ENCODE results near the gene PSEN2.
A peak's percentile ranks its signal among the peaks of the same experiment; 100 is the strongest.
"Not testable (repeated sequence)": the region's sequence is repeated elsewhere in the genome, so short reads cannot be mapped to it uniquely, and the experiment has no call there.

The PSEN2 gene

DNA sequence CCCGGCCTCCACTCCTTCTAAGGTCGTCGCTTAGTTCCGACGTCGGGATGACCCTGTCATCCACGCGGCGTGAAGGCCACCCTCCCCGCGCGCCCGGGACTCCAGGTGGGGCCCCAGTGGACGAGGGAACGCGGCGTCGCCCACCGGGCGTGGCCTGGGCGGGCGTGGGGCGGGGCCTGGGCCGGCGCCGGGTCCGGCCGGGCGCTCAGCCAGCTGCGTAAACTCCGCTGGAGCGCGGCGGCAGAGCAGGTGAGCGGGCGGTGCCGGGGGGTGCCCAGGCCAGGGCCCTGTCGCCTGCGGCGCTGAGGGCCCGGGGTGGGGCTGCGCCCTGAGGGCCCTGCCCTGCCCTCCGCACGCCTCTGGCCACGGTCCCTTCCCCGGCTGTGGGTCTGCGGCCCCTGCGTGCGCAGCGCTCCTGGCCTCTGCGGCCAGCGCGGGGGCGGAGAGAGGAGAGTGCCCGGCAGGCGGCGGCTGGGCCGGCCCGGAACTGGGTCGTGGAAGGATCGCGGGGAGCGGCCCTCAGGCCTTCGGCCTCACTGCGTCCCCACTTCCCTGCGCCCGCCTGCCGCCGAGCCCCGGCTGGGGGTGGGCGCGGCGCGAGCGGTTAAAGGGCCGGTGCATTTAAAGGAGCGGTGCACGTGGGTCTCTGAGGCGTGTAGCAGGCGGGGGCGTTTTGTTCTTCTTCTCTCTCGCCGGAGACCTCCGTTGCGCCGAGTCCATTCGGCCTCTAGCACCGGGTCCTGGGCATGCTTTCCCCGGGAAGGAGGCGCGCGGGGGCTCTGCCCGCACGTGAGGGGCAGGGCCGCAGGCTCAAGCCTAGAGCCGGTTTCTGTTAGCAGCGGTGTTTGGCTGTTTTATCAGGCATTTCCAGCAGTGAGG is at the start of gene PSEN2:
Gene PSEN2 (plus strand): TSS at position 216 of the 879 bp plus-strand sequence. CDS start 11,292 bp downstream, outside the sequence.
- DNase-seq (ENCODE audit: low read depth), result peak; percentile 52

DNA sequence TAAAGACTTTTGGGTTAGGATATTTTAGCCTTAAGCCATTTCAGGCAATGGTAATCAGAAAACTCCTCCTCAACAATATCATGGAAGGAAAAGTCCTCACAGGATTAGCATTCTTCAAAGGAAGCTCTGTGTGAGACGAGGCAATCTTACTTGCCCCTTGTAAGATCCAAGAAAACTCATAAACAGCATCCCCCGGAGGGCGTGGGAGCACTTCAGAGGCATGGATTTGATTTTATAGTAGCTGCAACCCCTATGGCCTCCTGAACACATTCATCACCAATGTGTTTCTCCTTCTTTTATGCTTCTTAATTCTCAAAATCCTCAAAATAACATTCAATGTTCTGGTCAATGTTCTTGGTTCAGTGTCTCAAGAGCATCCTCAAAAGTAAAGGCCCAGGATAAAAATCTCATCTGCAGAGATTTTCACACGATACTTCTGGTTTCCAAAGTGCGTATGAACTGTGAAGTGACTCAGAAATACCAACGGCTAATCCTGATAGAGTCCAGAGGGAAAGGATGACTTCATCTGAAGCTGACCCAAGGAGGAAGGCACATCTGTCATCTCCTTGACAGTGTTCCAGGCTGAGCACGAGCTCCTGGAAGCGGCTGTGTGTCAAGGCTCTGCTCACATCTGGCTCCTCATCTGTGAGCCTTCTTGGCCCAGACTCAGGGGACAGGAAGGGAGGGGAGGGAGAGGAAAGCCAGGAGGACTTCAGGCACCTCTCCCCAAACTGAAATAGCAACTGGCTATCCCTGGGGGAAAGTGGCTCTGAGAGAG is 49.3 kb upstream of the PSEN2 start:
- DNase-seq (ENCODE audit: low read depth), result no peak

DNA sequence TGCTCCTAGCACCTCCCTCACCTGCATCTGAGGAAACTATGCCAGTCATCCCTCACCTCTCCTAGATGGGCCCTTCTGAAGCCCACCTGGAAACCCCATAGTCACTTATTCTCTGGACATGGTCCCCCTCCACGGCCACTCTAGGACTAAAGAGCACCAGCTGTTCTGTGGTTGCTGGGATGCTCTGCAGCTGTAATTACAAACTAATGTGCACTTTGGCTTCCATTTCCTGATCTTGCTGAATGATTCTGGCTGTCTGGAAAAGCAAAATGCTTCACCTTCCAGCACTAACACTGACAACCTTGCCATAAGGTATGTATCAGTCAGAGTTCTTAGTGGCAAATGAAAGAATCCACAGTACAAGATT is 48.7 kb upstream of the PSEN2 start:
- no peak for DNase-seq (ENCODE audit: low read depth)

DNA sequence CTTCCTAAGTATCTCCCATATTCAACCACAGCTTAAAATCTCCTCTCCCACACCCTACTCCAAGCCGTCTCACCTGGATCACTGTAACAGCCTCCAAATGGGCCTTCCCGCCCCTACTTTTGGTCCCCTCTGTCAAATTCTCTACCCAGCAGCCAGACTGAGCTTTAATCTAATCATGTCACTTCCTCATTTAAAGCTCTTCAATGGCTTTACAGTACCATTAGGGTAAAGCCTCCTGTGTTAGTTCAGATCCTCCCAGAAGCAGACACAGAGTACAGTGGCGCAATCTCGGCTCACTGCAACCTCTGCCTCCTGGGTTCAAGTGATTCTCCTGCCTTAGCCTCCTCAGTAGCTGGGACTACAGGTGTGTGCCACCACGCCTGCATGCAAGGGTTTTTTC is 46.8 kb upstream of the PSEN2 start:
- DNase-seq (ENCODE audit: low read depth), result no peak

DNA sequence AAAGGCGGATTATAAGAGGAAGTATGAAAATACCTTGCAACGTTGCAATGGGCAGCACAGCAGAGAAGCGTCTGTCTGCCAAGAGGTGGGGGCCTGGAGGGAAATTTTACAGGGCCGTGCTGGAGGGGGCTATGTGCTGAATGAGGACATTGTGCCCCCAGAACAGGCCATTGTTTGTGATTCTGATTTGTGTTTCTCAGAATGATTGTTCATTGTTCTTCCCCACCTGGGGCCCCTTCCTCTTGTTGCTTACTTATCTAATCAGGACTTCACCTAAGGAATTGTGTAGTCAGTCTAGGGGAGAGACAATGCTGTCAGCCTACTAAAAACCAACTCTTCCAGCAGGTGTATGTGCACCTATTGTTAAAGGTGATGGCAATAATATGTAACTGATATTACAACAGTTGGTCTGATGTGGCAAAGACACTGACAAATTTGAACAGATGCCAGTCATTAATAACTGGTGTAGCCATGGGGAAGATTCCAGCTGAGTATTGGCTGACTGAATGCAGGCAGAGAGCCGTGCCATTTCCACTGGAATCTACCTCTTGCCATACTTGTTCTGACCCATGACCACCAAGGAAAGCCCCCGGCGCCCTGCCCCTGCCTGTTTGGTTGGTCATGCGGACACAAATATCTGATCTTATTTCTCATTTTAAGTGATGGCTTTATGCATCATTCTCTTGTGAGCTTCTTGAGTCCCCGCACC is 45.2 kb upstream of the PSEN2 start:
- no peak for DNase-seq (ENCODE audit: low read depth)

DNA sequence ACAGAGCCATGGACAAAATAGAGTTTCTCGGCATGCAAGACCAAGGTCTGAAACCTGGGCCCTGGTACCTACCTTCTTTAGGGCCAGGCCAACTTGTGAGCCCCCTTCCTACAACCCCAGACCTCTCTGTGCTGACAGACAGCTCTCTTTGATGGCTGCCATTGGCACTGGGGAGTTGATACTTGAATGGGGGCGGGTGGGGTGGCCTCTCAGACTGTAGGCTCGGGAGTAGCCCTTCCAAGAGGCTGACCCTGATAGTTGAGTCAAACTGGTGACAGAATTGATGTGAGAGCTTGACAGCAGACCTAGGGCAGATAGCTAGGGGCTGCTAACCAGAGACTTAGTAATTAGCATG is 44.7 kb upstream of the PSEN2 start:
- DNase-seq (ENCODE audit: low read depth), result no peak

DNA sequence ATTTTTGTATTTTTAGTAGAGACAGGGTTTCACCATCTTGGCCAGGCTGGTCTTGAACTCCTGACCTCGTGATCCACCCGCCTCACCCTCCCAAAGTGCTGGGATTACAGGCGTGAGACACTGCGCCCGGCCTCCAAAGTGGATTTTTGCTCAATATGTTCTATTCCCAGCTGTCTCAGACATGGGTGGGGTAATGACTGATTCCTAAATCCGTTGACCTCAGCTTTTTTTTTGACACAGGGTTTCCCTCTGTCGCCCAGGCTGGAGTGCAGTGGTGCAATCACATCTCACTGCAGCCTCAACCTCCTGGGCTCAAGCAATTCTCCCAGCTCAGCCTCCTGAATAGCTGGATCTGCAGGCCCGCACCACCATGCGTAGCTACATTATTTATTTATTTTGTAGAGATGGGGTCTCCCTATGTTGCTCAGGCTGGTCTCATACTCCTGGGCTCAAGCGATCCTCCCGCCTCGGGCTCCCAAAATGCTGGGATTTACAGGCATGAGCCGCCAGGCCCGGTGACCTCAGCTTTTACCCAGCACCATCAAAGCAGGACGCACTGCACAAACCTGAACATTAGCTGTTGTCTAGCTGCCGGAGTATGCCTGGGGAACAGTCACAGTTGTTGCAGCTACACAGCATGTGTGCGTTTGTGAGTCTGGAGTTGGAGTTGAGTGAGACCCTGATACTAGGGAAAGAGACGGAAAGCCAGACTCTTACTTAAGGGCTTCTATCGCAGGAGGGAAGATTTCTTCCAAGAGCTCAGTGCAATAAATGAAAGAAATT is 43.7 kb upstream of the PSEN2 start:
- DNase-seq (ENCODE audit: low read depth), result no peak

DNA sequence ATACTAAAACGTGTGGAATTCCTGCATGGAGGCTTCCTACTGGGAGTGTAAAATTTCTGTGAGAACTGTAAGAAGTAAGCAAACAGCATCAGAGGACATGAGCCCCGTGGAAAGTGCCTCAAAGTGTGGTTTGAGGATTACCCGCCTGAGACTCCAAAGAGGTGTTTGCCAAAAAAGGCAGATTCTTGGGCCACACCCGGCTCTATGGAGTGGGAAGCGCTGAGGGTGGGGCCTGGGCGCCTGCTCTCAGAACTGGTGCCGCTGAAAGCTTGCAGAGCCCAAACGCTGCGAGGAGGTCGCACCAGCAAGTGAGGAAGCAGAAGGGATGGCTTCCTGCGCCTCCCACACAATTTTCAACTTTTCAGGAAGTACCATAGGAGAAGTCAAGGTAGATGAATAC is 43.0 kb upstream of the PSEN2 start:
- DNase-seq (ENCODE audit: low read depth), result no peak

DNA sequence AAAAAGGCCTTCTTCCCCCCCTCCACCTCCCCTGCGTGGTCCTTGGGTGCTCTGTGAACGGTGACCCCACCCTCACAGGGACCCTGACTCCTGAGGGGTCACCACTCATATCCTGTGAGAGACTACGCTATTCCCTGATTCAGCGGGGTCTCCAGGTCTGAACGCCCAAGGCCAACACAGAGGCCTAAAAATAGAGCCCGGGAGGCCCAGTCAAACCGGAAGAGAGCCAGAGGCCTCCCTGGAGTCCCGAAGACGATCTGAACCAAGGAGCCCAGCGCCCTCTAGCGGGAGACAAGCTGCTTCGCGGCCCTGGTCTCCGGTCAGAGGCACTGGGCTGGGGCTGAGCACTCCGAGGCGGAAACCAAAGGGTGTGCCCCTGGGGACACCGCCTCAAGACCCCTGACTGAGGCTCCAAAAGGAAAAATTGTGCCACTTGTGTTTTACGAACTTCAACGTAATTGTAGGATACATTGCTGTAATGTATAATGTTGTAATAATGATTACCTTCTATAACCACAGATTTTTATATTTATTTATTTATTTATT is 42.4 kb upstream of the PSEN2 start:
- DNase-seq (ENCODE audit: low read depth), result peak; percentile 94

DNA sequence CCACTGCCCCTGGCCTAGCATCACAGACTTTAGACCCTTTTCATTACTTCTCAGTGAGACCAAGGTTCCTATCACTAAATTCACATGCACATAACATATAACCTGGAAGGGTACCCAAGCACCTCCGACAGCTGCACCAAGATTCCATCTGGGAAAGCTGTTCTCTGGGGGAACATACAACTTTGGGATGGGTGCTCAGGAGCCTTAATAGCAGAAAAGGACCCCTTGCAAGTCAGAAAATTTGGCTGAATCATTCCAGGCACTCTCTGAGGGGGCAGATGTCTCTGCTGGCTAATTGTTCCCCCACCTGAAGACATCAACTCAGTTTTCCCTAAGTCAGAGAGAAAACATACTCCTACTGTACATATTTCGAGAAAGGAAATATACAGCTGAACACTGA is 41.3 kb upstream of the PSEN2 start:
- no peak for DNase-seq (ENCODE audit: low read depth)

DNA sequence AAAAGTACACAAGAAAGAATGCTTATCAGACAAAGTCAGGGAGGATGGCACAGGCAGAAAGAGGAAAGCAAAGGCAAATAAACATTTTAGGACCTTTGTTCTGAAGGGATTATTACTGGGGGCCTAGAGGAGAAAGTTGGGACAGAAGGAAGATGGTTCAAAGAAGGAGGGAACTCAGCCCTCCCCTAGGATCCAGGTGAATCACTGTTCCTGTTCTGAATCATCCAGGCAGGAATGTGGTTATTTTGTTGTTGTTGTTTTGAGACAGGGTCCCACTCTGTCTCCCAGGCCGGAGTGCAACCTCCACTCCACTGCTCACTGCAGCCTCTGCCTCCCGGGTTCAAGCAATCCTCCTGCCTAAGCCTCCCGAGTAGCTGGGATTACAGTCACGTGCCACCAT is 38.5 kb upstream of the PSEN2 start:
- no peak for DNase-seq (ENCODE audit: low read depth)

DNA sequence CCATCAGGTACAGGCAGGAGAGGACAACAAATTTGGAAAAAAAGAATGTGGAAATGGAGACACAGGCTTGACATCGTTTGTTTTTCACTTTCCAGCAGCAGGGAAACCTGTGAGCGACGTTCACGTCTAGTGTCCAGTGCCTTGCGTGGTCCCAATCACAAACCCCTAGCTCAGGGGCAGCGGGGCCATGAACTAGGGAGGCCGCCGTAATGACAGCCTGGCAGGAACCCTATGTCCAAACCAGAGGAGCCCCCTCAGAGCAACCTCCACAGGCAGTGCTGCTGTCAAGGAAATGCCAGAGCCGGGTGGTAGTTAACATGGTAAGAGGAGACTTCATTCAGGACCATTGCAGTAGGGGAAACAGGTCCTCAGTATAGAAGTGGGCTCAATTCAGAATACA is 37.8 kb upstream of the PSEN2 start:
- no peak for DNase-seq (ENCODE audit: low read depth)

DNA sequence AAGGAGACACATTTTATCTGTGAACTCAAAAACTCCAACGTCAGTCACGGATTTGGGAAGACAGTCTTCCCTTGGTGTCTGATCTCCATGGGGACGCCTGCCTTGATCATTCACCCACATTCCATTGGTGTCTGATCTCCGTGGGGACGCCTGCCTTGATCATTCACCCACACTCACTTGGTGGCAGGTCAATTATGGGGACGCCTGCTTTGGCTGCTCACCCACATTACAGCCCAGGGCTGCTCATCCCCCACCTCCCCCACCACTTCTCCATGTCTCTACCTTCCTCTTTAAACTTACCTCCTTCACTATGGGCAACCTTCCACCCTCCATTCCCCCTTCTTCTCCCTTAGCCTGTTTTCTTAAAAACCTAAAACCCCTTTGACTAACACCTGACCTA is 36.2 kb upstream of the PSEN2 start:
- not testable (repeated sequence) for DNase-seq (ENCODE audit: low read depth)

DNA sequence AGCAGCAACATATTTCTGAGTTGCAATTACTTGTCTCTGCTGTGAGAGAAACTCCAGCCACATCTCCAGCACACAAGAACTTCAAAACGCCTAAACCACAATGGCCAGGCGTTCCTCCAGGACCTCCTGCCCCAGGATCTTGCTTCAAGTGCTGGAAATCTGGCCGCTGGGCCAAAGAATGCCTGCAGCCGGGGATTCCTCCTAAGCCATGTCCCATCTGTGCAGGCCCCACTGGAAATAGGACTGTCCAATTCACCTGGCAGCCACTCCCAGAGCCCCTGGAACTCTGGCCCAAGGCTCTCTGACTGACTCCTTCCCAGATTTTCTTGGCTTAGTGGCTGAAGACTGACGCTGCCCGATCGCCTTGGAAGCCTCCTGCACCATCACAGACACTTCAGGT is 35.0 kb upstream of the PSEN2 start:
- not testable (repeated sequence) for DNase-seq (ENCODE audit: low read depth)

DNA sequence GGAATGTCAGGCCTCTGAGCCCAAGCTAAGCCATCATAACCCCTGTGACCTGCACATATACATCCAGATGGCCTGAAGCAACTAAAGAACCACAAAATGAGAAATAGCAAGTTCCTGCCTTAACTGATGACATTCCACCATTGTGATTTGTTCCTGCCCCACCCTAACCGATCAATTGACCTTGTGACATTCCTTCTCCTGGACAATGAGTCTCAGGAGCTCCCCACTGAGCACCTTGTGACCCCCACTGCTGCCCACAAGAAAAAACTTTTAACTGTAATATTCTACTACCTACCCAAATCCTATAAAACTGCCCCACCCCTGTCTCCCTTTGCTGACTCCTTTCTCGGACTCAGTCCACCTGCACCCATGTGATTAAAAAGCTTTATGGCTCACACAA is 32.5 kb upstream of the PSEN2 start:
- not testable (repeated sequence) for DNase-seq (ENCODE audit: low read depth)

DNA sequence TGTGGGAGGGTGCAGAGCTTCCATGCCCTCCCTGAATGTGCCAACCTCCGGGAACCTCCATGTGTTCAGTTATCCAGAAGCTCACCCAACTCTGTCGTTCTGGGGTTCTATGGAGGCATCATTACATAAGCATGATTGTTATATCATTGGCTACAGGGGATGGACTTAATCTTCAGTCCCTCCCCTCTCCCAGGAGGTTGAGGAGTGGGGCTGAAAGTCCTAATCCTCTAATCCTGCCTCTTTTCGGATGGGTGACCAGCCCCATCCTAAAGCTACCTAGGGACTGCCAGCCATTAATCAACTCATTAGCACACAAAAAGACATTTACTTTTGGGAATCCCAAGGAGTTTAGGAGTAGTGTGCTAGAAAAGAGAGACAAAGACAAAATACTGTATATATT is 32.0 kb upstream of the PSEN2 start:
- no peak for DNase-seq (ENCODE audit: low read depth)

DNA sequence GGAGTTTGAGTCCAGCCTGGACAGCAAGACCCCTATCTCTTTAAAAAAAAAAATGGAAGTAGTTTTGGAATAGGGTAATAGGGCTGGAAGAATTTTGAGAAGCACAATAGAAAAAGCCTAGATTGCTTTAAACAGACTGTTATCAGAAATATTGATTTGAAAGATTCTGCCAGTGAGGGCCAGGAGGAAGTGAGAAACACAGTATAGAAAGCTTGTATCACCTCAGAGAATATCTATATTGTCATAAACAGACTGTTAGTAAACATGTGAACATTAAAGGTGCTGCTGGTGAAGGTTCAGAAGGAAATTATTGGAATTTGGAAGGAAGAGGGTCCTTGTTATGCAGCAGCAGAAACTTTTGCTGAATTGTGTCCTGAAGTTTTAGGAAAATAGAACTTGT is 24.8 kb upstream of the PSEN2 start:
- no peak for DNase-seq (ENCODE audit: low read depth)

DNA sequence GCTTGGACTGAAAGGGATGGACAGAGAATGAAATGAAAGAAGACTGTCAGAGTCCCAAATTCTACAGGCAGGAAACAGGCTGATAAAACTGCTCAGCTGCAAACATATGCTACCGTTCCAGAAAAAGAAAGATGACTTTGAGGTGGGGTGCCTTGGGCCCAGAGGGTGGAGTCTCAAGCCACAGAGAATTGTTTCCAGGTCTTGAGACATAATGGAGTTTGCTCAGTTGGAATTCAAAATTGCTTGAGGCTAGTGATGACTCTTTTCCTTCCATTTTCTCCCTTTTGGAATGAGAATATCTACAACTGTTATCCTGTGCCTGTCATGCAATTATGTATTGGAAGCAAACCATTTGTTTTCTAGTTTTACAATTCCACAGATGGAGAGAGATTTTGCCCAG is 23.6 kb upstream of the PSEN2 start:
- DNase-seq (ENCODE audit: low read depth), result no peak

DNA sequence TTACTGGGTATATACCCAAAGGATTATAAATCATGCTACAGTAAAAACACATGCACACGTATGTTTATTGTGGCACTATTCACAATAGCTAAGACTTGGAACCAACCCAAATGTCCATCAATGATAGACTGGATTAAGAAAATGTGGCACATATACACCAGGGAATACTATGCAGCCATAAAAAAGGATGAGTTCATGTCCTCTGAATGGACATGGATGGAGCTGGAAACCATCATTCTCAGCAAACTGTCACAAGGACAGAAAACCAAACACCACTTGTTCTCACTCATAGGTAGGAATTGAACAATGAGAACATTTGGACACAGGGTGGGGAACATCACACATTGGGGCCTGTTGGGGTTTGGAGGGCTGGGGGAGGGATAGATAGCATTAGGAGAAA is 15.9 kb upstream of the PSEN2 start:
- DNase-seq (ENCODE audit: low read depth), result not testable (repeated sequence)

DNA sequence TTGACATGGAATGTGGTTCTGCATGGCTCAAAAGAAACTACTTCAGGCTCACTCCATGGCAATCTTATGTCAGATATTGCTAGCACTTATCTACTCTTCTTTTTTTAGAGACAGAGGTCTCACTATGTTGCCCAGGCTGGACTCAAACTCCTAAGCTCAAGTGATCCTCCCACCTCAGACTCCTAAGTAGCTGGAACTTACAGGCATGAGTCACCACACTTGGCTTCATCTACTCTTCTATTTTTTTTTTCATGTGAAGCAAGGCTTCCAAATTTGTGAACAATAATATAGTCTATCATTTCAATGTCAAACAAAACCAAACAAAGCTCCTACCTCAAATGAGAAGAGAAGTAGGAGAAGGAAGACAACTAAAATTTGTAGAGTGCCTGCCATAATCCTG is 7.5 kb upstream of the PSEN2 start:
- no peak for DNase-seq (ENCODE audit: low read depth)

DNA sequence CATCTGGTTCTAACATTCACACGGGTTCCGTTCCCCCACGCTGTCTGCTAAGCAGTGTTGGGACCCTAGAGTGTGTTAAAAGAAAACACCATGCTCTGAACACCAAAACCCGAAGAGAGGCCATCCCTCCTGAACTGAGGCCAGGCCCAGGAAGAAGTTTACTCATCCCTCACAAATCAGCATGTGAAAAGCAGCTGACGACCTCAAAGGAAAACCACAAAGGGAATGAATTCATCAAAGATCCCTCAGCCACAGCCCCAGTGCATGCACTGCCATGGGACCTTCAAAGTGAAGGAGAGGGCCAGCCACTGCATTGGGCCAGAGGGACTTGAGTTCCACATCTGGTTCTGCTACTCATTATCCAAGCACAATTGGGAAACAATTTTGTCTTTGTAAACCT is 7.0 kb upstream of the PSEN2 start:
- DNase-seq (ENCODE audit: low read depth), result no peak

DNA sequence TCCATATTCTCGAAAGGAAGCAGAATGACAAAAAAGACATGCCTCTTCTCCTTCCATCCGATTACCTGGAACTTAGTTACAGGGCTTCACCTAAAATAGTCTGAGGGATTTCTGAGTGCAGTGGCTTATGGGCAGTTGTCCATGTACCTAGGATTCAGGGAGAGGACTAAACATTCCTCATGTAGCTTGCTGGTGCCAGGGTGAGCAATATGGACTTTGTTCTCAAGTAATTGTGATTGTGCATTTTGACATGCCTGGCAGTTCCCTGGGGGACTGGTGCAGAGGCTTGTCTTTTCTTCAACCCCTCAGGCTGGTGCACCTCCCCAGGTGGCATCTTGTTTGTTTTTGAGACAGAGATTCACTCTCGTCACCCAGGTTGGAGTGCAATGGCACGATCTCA is 6.1 kb upstream of the PSEN2 start:
- no peak for DNase-seq (ENCODE audit: low read depth)

All from activated T-cell treated with anti-CD3 and anti-CD28 coated beads for 24 hours (primary cell).